ENCODE data around the gene UBE2J2.

UBE2J2 gene

DNA sequence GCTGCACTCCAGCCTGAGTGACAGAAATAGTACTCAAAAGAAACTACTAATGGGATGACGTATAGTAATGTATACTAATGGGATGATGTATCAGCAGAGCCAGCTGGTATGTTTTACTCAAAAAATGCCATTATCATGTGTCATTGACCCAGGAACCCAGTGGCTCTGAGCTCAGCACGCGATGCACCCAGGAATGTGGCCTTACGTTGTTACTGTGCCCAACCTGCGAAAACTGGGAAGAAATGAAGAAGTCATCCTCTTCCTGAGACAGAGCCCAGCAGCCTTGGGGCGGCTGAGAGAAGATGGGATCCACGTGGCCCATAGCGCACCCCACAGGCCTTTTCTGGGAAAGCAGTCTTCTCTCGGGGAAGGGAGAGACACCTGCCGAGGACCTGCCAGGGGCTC is 8.8 kb downstream of the UBE2J2 start:
- TF ChIP-seq, protein P1, sequence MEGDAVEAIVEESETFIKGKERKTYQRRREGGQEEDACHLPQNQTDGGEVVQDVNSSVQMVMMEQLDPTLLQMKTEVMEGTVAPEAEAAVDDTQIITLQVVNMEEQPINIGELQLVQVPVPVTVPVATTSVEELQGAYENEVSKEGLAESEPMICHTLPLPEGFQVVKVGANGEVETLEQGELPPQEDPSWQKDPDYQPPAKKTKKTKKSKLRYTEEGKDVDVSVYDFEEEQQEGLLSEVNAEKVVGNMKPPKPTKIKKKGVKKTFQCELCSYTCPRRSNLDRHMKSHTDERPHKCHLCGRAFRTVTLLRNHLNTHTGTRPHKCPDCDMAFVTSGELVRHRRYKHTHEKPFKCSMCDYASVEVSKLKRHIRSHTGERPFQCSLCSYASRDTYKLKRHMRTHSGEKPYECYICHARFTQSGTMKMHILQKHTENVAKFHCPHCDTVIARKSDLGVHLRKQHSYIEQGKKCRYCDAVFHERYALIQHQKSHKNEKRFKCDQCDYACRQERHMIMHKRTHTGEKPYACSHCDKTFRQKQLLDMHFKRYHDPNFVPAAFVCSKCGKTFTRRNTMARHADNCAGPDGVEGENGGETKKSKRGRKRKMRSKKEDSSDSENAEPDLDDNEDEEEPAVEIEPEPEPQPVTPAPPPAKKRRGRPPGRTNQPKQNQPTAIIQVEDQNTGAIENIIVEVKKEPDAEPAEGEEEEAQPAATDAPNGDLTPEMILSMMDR (conservative IDR thresholded peaks at IDR 0.05): no peak
- H3K27ac ChIP-seq: no peak overlapping the region

DNA sequence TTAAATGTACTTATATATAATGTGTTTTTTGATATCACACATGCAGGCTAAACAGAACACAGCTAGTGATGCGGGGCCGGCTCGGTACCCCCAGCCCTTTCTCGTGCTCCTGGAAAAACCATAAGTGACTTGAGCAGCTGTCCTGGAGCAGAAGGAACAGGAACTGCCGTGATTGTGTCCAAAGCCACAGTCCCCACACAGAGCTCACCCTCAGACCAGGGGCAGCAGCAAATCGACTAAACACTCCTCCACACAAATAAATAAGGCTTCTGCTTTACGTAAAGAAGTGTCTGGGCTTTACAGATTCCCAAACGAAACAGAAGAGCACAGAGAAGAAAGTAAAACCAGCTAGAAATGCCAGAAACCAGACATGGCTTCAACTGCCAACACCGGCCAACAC is 9.6 kb downstream of the UBE2J2 start:
- TF ChIP-seq, protein P1 (conservative IDR thresholded peaks at IDR 0.05): no peak
- no peak overlapping the region for H3K27ac ChIP-seq

DNA sequence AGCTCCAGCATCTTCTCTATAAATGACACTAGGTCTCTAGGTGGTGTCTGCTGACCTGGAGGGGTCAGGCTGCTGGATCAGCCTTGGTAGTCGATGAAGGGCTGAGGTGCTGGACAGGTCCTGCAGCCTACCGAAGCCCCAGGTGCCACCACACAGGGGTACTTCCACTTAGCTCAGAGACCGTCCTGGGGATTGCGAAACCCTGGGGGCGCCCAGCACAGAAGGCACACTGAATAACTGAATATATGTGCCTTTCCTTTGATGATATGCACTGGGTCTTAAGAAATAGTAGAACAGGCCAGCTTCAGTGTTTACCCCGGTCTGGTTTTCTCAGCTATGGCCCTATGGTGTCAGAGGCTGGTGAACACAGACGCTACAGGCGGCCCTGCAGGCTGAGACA is 10.9 kb downstream of the UBE2J2 start:
- TF ChIP-seq, protein P1 (conservative IDR thresholded peaks at IDR 0.05): no peak
- H3K27ac ChIP-seq: 0 out of 2 replicates have a peak overlapping the region, but pooled peaks have one; percentile 4

DNA sequence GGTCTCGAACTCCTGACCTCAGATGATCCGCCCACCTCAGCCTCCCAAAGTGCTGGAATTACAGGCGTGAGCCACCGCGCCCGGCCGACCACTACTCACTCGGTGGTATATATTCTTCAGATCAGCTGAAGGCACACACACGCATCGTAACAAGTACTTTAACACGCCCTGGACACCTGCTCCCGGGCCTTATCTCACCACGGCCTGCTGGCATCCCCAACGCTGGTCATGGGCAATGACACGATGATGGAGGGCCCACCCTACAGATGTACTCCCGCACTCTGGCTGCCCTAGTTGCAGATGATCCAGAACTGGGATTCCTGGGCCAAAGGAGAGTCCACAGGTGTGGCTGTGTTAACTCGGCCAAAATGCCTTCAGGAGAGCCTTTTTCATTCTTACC is 11.6 kb downstream of the UBE2J2 start:
- no peak overlapping the region for H3K27ac ChIP-seq
- TF ChIP-seq, protein P1 (conservative IDR thresholded peaks at IDR 0.05): no peak

DNA sequence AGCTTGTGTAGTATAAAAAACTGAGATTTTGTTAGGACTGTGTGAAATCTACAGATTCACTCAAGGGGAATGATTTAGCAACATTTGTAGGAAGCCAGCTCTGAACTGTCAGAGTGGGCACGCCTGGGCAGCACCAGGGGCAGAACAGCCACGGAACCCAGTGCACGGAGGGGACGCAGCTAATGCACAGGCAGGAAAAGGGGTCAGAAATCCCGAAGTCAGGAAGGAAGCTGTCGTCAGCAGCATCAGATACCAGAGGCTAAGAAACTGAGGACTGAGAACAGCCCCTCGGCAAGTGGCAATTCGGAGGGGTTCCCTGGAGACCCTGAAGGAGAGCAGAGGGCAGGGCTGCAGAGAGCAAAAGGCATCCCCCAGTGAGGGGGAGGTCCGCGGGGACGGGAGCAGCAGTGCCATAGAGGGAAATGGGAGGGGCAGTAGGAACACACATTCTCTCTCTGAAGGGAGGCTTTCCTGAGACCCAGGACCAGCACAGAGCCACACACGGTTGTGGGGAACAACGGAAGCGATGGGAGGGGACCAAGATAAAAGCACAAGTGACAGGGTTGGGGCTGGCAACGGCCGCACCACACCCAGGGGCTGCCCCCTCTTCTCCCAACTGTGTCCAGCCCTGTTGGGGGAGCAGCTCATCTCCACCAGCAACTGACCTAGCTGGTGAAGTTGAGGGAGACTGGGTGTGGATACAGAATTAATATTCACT is 12.7 kb downstream of the UBE2J2 start:
- TF ChIP-seq, protein P1 (conservative IDR thresholded peaks at IDR 0.05): no peak
- no peak overlapping the region for H3K27ac ChIP-seq

DNA sequence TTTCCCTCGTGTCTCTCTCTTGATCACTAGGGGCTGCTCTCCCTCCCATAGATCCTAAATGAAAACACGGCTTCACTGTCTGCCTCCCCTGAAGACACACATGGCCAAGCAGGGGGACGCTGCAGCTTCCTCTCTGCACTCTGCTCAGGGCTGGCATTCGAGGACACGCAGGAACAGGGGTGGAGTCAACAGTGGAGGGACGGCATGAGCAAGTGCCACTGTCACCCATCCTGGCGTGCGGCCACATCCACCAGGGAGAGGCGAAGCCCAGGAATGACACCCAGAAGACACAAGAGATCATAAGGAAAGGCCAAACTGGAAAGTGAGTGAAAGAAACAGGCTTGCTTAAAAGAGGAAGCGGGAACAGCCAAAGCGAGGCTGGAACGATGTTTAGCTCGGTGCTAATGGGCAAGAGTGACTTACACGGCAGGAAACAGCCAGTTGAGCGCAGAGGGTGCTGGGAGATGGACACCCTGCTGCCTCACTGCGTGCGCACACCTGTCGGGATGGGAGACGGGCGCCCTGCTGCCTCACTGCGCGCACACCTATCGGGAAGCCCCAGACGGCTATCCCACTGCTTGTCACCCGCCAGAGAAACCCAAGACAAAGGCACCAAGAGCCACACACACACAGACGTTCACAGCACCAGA is 13.6 kb downstream of the UBE2J2 start:
- H3K27ac ChIP-seq: no peak overlapping the region

DNA sequence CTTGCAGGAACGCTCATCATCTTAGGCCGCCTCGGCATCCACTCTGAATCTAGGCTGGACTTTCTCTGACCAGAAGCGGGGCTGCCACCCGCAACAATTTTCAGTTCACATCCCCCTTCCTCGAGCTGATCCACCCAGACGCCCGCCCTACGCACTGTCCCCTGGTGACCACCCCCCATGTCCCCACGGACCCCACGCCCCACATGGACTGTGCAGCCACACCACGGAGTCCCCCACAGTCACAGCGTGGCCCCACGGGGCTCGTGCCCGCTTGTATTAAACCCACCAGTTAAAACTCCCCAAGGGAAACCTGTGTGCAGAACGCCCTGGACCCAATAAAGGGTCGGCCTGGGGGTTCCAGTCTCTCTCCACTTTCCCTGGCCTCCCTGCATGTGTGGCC is 14.1 kb downstream of the UBE2J2 start:
- no peak overlapping the region for H3K27ac ChIP-seq

More for the DNA sequence above, 13.6 kb downstream of the UBE2J2 start:
- TF ChIP-seq, protein P1 (conservative IDR thresholded peaks at IDR 0.05): no peak

More for the DNA sequence above, 14.1 kb downstream of the UBE2J2 start:
- TF ChIP-seq, protein P1 (conservative IDR thresholded peaks at IDR 0.05): no peak
